K562 (cell line): ENCODE results near the gene KDELR3. TPM values are rescaled to one million over a fixed set of nuclear protein-coding genes. Genes with fewer than 3 reads are reported as not detected.
A peak's percentile ranks its signal among the peaks of the same experiment; 100 is the strongest.

Source experiments
- ARHGAP35 ChIP-seq: fragments of 450-650 bp; IDR thresholded peaks from 2 replicates; pipeline ENCODE4 v1.6.1; 2018; ENCODE audit not compliant: partially characterized antibody
- CREB1 ChIP-seq, 2 experiments: sonication (generic) in 1 of 2; formaldehyde crosslinking in 1 of 2; IDR thresholded peaks; 2 replicates each; pipeline versions ENCODE4 v1.6.1 to v1.8.0; 2012 to 2022; ENCODE audit warnings: inconsistent platforms in 1 of 2, mild to moderate bottlenecking in 1 of 2, missing genetic modification reagents in 1 of 2, moderate library complexity in 1 of 2
- FIP1L1 ChIP-seq: fragments of 200-400 bp; formaldehyde crosslinking; IDR thresholded peaks from 2 replicates; pipeline ENCODE4 v1.6.1; 2018; ENCODE audit warnings: mild to moderate bottlenecking, low read depth, low read length; ENCODE audit not compliant: poor library complexity, severe bottlenecking
- FOXP4 ChIP-seq: sonication (generic); formaldehyde crosslinking; IDR thresholded peaks from 2 replicates; pipeline ENCODE4 v1.8.0; 2022; ENCODE audit warnings: mild to moderate bottlenecking, missing genetic modification reagents, borderline replicate concordance
- HCFC1 ChIP-seq: IDR thresholded peaks from 2 replicates; pipeline ENCODE4 v1.6.1; 2012; ENCODE audit warnings: low read depth, low read length, improper control_type of control experiment
- HDAC1 ChIP-seq, 2 experiments: fragments of 450-650 bp; IDR thresholded peaks; 2 replicates each; pipeline ENCODE4 v1.6.1; 2016 to 2017; ENCODE audit warnings: inconsistent platforms in 1 of 2, mild to moderate bottlenecking in 1 of 2, moderate library complexity in 1 of 2
- HINFP ChIP-seq: fragments of 450-650 bp; conservative IDR thresholded peaks from 2 replicates; pipeline ENCODE4 v1.6.1; 2016; ENCODE audit warnings: missing genetic modification characterization, low read depth, mild to moderate bottlenecking, control low read depth, missing compliant biosample characterization
- NCOA6 ChIP-seq: fragments of 450-650 bp; IDR thresholded peaks from 2 replicates; pipeline ENCODE4 v1.6.1; 2017; ENCODE audit warnings: mild to moderate bottlenecking
- NCOR1 ChIP-seq: fragments of 450-650 bp; IDR thresholded peaks from 2 replicates; pipeline ENCODE4 v1.6.1; 2016; ENCODE audit warnings: mild to moderate bottlenecking, moderate library complexity
- POLR2H ChIP-seq: IDR thresholded peaks from 2 replicates; pipeline ENCODE4 v1.6.1; 2016; ENCODE audit warnings: missing genetic modification characterization, low read depth, mild to moderate bottlenecking, control low read depth, missing compliant biosample characterization, moderate library complexity
- SAP30 ChIP-seq: fragments of 200-600 bp; sonication (generic); IDR thresholded peaks from 2 replicates; pipeline ENCODE4 v1.6.1; 2012; ENCODE audit warnings: borderline replicate concordance, low read depth, mild to moderate bottlenecking, moderate library complexity, low read length, control low read depth, inconsistent platforms; ENCODE audit not compliant: insufficient read depth, poor library complexity, severe bottlenecking
- SP1 ChIP-seq: sonication (generic); formaldehyde crosslinking; IDR thresholded peaks from 2 replicates; pipeline ENCODE4 v1.8.1; 2022; ENCODE audit warnings: mild to moderate bottlenecking, missing genetic modification reagents
- TAF9B ChIP-seq: fragments of 450-650 bp; IDR thresholded peaks from 2 replicates; pipeline ENCODE4 v1.6.1; 2018; ENCODE audit warnings: mild to moderate bottlenecking; ENCODE audit not compliant: partially characterized antibody
- ZC3H4 ChIP-seq: sonication (generic); formaldehyde crosslinking; IDR thresholded peaks from 2 replicates; pipeline ENCODE4 v1.9.0; 2021; ENCODE audit warnings: missing genetic modification reagents, borderline replicate concordance
- ZFX ChIP-seq: sonication (generic); formaldehyde crosslinking; IDR thresholded peaks from 2 replicates; pipeline ENCODE4 v1.8.0; 2022; ENCODE audit warnings: mild to moderate bottlenecking, missing genetic modification reagents, moderate library complexity
- ZNF217 ChIP-seq: sonication (generic); formaldehyde crosslinking; IDR thresholded peaks from 2 replicates; pipeline ENCODE4 v1.8.0; 2022; ENCODE audit warnings: mild to moderate bottlenecking, missing genetic modification reagents
- ZZZ3 ChIP-seq: fragments of 450-650 bp; IDR thresholded peaks from 2 replicates; pipeline ENCODE4 v1.6.1; 2016; ENCODE audit warnings: antibody characterized with exemption, mild to moderate bottlenecking, moderate library complexity
- polyA plus RNA-seq, 8 experiments: library from polyadenylated mRNA; depleted of rRNA in 4 of 8; stranded (reverse) in 5 of 8; unstranded in 3 of 8; fragments of >200 nt; fragmentation: Nextera tagmentation in 2 of 8; fragmentation: Illumina TruSeq in 1 of 8; extraction: Ambion mirVana in 2 of 8; extraction: Trizol in 1 of 8; gene quantifications; 2 replicates each; pipeline versions ENCODE4 v1.2.1 to v1.2.3, GENCODE V29; 2011 to 2014; ENCODE audit warnings: inconsistent platforms in 1 of 8, missing spikeins in 1 of 8
- total RNA-seq, 7 experiments: library from RNA; depleted of rRNA in 6 of 7; stranded (reverse); fragments of >200 nt in 6 of 7; fragmentation: Illumina TruSeq in 2 of 7; extraction: Trizol in 2 of 7; gene quantifications; 2 replicates each; pipeline versions ENCODE4 v1.2.1 to v1.2.3, GENCODE V29; 2011 to 2021; ENCODE audit warnings: low replicate concordance in 1 of 7
- TF ChIP-seq, protein P1 (sequence below): fragments of 450-650 bp; formaldehyde crosslinking; IDR thresholded peaks from 2 replicates; pipeline ENCODE4 v1.4.0; 2020; ENCODE audit warnings: mild to moderate bottlenecking, moderate library complexity

The KDELR3 gene
- total and polyA plus RNA-seq, 9 of the 15 experiments (the other 6 are each of a cell fraction or from before 2014, with no cell fraction given) = 7.1 to 44.8 (median 9.6) TPM

- no peak; the same call in 1 of the 2 replicates for TF ChIP-seq HINFP (tag)
- peak; percentile 51 for TF ChIP-seq TAF9B
- peak; percentile 38; the same call in 1 of the 2 replicates for TF ChIP-seq ZC3H4 (CRISPR knock-in tag)
- TF ChIP-seq HDAC1 (IDR thresholded peaks at IDR 0.05) = no peak
- peak; percentile 27 for TF ChIP-seq SP1
- no peak for TF ChIP-seq ZZZ3
- TF ChIP-seq, protein P1, sequence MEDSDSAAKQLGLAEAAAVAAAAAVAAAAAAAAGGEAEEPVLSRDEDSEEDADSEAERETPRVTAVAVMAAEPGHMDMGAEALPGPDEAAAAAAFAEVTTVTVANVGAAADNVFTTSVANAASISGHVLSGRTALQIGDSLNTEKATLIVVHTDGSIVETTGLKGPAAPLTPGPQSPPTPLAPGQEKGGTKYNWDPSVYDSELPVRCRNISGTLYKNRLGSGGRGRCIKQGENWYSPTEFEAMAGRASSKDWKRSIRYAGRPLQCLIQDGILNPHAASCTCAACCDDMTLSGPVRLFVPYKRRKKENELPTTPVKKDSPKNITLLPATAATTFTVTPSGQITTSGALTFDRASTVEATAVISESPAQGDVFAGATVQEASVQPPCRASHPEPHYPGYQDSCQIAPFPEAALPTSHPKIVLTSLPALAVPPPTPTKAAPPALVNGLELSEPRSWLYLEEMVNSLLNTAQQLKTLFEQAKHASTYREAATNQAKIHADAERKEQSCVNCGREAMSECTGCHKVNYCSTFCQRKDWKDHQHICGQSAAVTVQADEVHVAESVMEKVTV (CRISPR knock-in tag) = no peak
- no peak; the same call in 1 of the 2 replicates for TF ChIP-seq CREB1 (IDR thresholded peaks at IDR 0.05)
- TF ChIP-seq CREB1 (CRISPR knock-in tag; IDR thresholded peaks at IDR 0.05) = peak; percentile 25; the same call in 1 of the 2 replicates
- TF ChIP-seq ZFX (CRISPR knock-in tag) = peak; percentile 53
- 0 out of 2 replicates have a peak, but pooled peaks have one; percentile 8 for TF ChIP-seq HCFC1
- TF ChIP-seq FIP1L1 = no peak
- no peak for TF ChIP-seq NCOA6
- TF ChIP-seq ZNF217 (CRISPR knock-in tag) = no peak
- TF ChIP-seq NCOR1 = no peak
- TF ChIP-seq FOXP4 (CRISPR knock-in tag) = no peak
- TF ChIP-seq ARHGAP35 = peak; percentile 94
- no peak for TF ChIP-seq SAP30
- TF ChIP-seq POLR2H (tag) = peak; percentile 87
Measured at GRCh38 chr22:38506118-38506962, 38.4 kb downstream of the KDELR3 start, which contains the start of gene DDX17 (continued).
